Cardiac muscle cell (in vitro differentiated cells and primary cell): ENCODE results near the gene ARHGAP26. TPM values are rescaled to one million over a fixed set of nuclear protein-coding genes. Genes with fewer than 3 reads are reported as not detected.
A peak's percentile ranks its signal among the peaks of the same experiment; 100 is the strongest.

Experiments
- DNase-seq, 2 donors: peaks; one replicate each; pipeline versions ENCODE4 v3.0.0 to v3.0.0-alpha.2; 2010 to 2017; ENCODE audit warnings: low read depth in 1 of 2, low spot score in 1 of 2
- H3K27ac ChIP-seq: fragments of 200-600 bp; sonication (generic); 2 replicates; pipeline ENCODE4 v1.5.1; 2016
- H3K27me3 ChIP-seq: fragments of 200-600 bp; sonication (generic); 2 replicates; pipeline ENCODE4 v1.6.0; 2016; ENCODE audit warnings: control low read depth
- H3K36me3 ChIP-seq: fragments of 200-600 bp; sonication (generic); 2 replicates; pipeline ENCODE4 v1.5.1; 2016; ENCODE audit warnings: control low read depth
- H3K4me1 ChIP-seq: fragments of 200-600 bp; sonication (generic); 2 replicates; pipeline ENCODE4 v1.8.1; 2017; ENCODE audit warnings: low read depth, mild to moderate bottlenecking, mixed run types
- H3K4me3 ChIP-seq: fragments of 200-600 bp; sonication (generic); 2 replicates; pipeline ENCODE4 v1.5.1; 2016; ENCODE audit warnings: mild to moderate bottlenecking
- H3K9me3 ChIP-seq: fragments of 200-600 bp; sonication (generic); 2 replicates; pipeline ENCODE4 v1.5.1; 2017; ENCODE audit warnings: low read depth, mild to moderate bottlenecking, control low read depth
- CTCF ChIP-seq: IDR thresholded peaks from 2 replicates; pipeline ENCODE4 v1.5.1; 2012; ENCODE audit warnings: low read depth, mild to moderate bottlenecking, low read length
- polyA plus RNA-seq: library from polyadenylated mRNA; unstranded; fragments of >200 nt; fragmentation: Nextera tagmentation; extraction: Ambion mirVana; gene quantifications from 2 replicates; pipeline ENCODE4 v1.2.1, GENCODE V29; 2016
- total RNA-seq: library from RNA; depleted of rRNA; stranded (reverse); fragments of >200 nt; gene quantifications from 2 replicates; pipeline ENCODE4 v1.2.3, GENCODE V29; 2016

Gene ARHGAP26
- total and polyA plus RNA-seq, 2 experiments from 2014 or later, result 12.7 to 16.2 TPM

GRCh38 chr5:142888469-142889085 lies 118.4 kb downstream of the ARHGAP26 start:
- Histone ChIP-seq H3K9me3 (no peaks in the 10 kb centered on the region), H3K4me1 (no peaks in the 10 kb centered on the region), H3K4me3 (no peak overlapping the region), H3K36me3 (no peaks in the 10 kb centered on the region), H3K27ac (no peak overlapping the region), H3K27me3 (no peaks in the 10 kb centered on the region)
- DNase-seq, result peak; percentile 63 to 77
- peak; percentile 60 for TF ChIP-seq CTCF

- no peak for DNase-seq
- Histone ChIP-seq H3K9me3 (no peaks in the 10 kb centered on the region), H3K36me3 (no peaks in the 10 kb centered on the region), H3K4me1 (no peaks in the 10 kb centered on the region), H3K4me3 (no peak overlapping the region), H3K27me3 (no peaks in the 10 kb centered on the region), H3K27ac (no peak overlapping the region)
- TF ChIP-seq CTCF, result no peak
These were observed 121.8 kb downstream of the ARHGAP26 start for GRCh38 chr5:142892021-142892420.

- no peaks in the 10 kb centered on the region for H3K4me1 ChIP-seq
- DNase-seq, result no peak
- no peak overlapping the region for H3K27ac ChIP-seq
- no peaks in the 10 kb centered on the region for H3K9me3 ChIP-seq
- H3K4me3 ChIP-seq, result no peak overlapping the region
- TF ChIP-seq CTCF, result no peak
- H3K36me3 ChIP-seq, result no peaks in the 10 kb centered on the region
- no peaks in the 10 kb centered on the region for H3K27me3 ChIP-seq
These were observed 124.1 kb downstream of the ARHGAP26 start for GRCh38 chr5:142894315-142894714.

GRCh38 chr5:142894749-142895148 lies 124.6 kb downstream of the ARHGAP26 start:
- no peak for TF ChIP-seq CTCF
- Histone ChIP-seq H3K36me3 (no peaks in the 10 kb centered on the region), H3K27me3 (no peaks in the 10 kb centered on the region), H3K4me1 (peaks cover 2% of the 10 kb centered on the region), H3K27ac (no peak overlapping the region), H3K4me3 (no peak overlapping the region), H3K9me3 (no peaks in the 10 kb centered on the region)
- DNase-seq, result peak in 1 of 2 donors; percentile 60

- Histone ChIP-seq H3K4me1 (peaks cover 8% of the 10 kb centered on the region), H3K4me3 (no peak overlapping the region), H3K27me3 (no peaks in the 10 kb centered on the region), H3K27ac (no peak overlapping the region), H3K9me3 (no peaks in the 10 kb centered on the region), H3K36me3 (no peaks in the 10 kb centered on the region)
- DNase-seq, result no peak
- no peak for TF ChIP-seq CTCF
These were observed 126.3 kb downstream of the ARHGAP26 start for GRCh38 chr5:142896325-142897007.
